Measurements from ENCODE around the gene XAB2.
A peak's percentile ranks its signal among the peaks of the same experiment; 100 is the strongest.

XAB2 gene

GRCh38 chr19:7610491-7611240, 18.7 kb downstream of the XAB2 start:
- TF ChIP-seq CTCF (conservative IDR thresholded peaks at IDR 0.05; ENCODE audit: low read depth) = no peak
- CTCF ChIA-PET = interaction anchor here (0.6 kb wide), 1 partner anchor 208 kb away, joined by 3 read pairs; no protein-coding TSS in a partner anchor
- POLR2A ChIA-PET (ENCODE audit: low non-redundant PET) = no interaction called here
- H3K27ac ChIP-seq = no peak overlapping the region
- DNase-seq (ENCODE audit: low spot score) = no peak

GRCh38 chr19:7607874-7608560, 21.3 kb downstream of the XAB2 start:
- no peak for TF ChIP-seq CTCF (conservative IDR thresholded peaks at IDR 0.05; ENCODE audit: low read depth)
- CTCF ChIA-PET = interaction anchor here (0.7 to 1.5 kb wide), 4 partner anchors 10 to 39 kb away, joined by 3 to 7 read pairs (median 5); no protein-coding TSS in a partner anchor
- DNase-seq (ENCODE audit: low spot score) = no peak
- POLR2A ChIA-PET (ENCODE audit: low non-redundant PET) = interaction anchor here (0.6 kb wide), 1 partner anchor 26 kb away, joined by 3 read pairs; no protein-coding TSS in a partner anchor
- H3K27ac ChIP-seq = no peak overlapping the region

GRCh38 chr19:7607212-7607873, 22.0 kb downstream of the XAB2 start:
- CTCF ChIA-PET = no interaction called here
- DNase-seq (ENCODE audit: low spot score) = no peak
- no peak overlapping the region for H3K27ac ChIP-seq
- TF ChIP-seq CTCF (conservative IDR thresholded peaks at IDR 0.05; ENCODE audit: low read depth) = no peak
- POLR2A ChIA-PET (ENCODE audit: low non-redundant PET) = interaction anchor here (0.6 to 0.8 kb wide), 2 partner anchors 11 to 25 kb away, joined by 3 read pairs; no protein-coding TSS in a partner anchor

- ChIA-PET POLR2A (ENCODE audit: low non-redundant PET) (no interaction called here), CTCF (no interaction called here)
- TF ChIP-seq CTCF (conservative IDR thresholded peaks at IDR 0.05; ENCODE audit: low read depth) = no peak
- no peak for DNase-seq (ENCODE audit: low spot score)
- H3K27ac ChIP-seq = no peak overlapping the region
Measured at GRCh38 chr19:7606289-7606688, 23.1 kb downstream of the XAB2 start.

GRCh38 chr19:7605490-7606222, 23.7 kb downstream of the XAB2 start:
- H3K27ac ChIP-seq = no peak overlapping the region
- DNase-seq (ENCODE audit: low spot score) = no peak
- no peak for TF ChIP-seq CTCF (conservative IDR thresholded peaks at IDR 0.05; ENCODE audit: low read depth)
- ChIA-PET POLR2A (ENCODE audit: low non-redundant PET) (no interaction called here), CTCF (no interaction called here)

GRCh38 chr19:7603919-7604318, 25.4 kb downstream of the XAB2 start:
- CTCF ChIA-PET = no interaction called here
- POLR2A ChIA-PET (ENCODE audit: low non-redundant PET) = no interaction called here
- peak overlapping the region; percentile 9; the same call in 1 of the 2 replicates for H3K27ac ChIP-seq
- DNase-seq (ENCODE audit: low spot score) = no peak
- no peak for TF ChIP-seq CTCF (conservative IDR thresholded peaks at IDR 0.05; ENCODE audit: low read depth)

Measured in RWPE1 (cell line).